Tongue (tissue), 2 donors: ENCODE data around the gene GLOD5. TPM values are rescaled to one million over a fixed set of nuclear protein-coding genes. Genes with fewer than 3 reads are reported as not detected.

Experiments
- DNase-seq: peaks from one replicate; pipeline ENCODE4 v3.0.0-alpha.2; 2015
- total RNA-seq: library from RNA; depleted of rRNA; stranded (reverse); fragments of >200 nt; gene quantifications from one replicate; pipeline ENCODE4 v1.2.3, GENCODE V29; 2014

GLOD5 gene
- total RNA-seq, result not detected

DNA sequence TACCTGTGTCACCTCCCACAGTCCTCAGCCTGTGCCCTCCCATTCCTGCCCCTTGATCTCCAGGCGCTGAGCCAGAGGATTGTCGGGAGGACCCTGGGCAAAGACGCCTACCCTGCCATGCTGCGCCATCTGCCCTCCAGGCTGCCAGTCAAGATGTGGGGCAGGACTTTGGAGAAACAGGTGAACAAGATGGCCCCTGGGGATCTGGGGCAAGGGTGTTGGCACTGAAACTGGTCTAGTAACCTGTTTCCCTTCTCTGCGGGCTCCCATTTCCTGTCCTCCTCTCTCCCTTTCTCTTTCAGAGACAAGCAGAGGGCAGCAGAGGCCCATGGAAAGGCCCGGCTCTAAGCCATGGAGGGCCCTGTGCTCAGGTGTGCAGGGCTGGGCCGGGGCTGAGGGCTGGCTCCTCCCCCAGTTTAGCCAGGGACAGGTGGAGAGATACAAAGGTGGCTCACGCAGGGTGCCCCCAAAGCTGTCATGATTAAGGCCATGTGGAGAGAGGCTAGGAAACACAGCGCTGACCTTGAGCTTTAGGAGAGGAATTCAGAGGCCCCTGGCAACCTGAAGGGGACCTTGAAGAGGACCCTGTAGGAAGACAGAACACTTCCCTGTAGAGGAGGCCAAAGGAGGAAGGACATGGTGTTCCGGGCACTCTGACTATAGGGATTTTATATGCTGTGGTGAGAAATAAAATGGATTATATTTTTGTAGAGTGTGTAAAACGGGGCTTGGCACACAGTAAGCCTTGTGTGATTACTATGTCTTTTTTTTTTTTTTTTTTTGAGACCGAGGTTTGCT lies at the start of gene GLOD5:
Gene GLOD5 (plus strand): TSS at position 74 of the 798 bp plus-strand sequence. CDS start 44 bp downstream, at position 118.
- DNase-seq, result peak; percentile 16

- no peak for DNase-seq
Measured at GRCh38 chrX:48711929-48712505, 49.5 kb upstream of the GLOD5 start.

GRCh38 chrX:48713847-48714246 lies 47.7 kb upstream of the GLOD5 start:
- no peak for DNase-seq

- DNase-seq, result no peak
Measured at GRCh38 chrX:48714573-48714972, 47.0 kb upstream of the GLOD5 start.

DNA sequence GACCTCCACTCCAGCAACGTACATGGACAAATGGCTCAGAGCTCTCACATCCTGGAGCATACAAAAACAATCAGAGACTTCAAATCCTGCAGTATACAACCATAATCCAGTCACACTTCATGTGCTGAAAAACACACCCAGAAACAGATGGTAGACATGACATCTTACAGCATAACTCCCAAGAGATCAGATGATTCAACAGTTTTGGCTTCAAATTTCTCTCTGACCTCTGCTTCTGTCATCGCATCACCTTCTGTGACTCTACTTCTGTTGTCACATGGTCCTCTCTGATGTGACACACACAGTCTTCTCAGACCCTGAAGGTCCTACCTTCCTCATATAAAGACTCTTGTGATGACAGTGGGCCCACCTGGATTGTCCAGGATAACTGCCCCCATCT lies 46.5 kb upstream of the GLOD5 start:
- peak; percentile 16 for DNase-seq

DNA sequence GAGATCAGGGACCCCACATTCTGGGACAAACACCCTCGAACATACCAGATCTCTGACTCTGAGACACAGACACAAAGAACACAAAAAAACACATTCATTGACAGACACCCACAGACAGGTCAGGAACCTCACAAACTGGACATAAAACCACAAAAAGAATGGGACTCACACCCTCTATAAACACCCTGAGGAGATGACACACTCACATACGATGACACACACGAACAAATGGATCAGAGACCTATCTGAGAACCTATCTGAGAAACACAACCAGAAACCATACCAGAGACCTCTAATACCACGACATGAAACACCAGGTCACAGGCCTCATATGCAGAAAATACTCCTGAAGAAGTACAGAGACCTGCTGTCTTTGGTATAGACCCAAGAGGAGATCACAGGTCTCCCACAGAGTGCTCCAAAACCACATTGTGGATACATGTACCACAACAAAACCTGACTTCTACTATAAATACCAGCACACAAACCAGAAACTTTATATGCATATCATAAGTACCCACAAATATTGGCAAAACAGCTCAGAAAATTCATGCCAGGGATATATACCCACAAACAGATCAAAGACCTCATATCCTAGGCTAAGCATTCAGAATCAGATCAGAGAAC lies 45.6 kb upstream of the GLOD5 start:
- no peak for DNase-seq

- no peak for DNase-seq
Measured at GRCh38 chrX:48719958-48720357, 41.6 kb upstream of the GLOD5 start.

GRCh38 chrX:48720577-48721250 lies 40.8 kb upstream of the GLOD5 start:
- DNase-seq, result no peak

DNA sequence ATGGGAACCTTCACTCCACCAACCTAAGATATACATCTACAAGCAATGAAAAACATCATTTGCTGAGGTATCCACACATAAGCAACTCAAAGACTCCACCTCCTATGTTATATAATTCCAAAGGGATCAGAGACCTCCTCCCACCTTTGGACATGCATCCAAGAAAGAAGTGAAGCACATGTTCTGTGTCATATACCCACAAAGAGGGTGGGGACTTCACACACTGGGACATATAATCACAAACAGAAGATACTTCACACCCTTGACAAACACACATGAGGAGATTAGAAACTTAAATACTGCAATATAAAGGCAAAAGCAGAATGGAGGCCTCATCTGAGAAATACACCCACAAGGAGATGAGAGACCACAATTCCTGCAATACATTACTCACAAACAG lies 39.6 kb upstream of the GLOD5 start:
- no peak for DNase-seq

- no peak for DNase-seq
Measured at GRCh38 chrX:48726596-48726995, 35.0 kb upstream of the GLOD5 start.

GRCh38 chrX:48728653-48729052 lies 32.9 kb upstream of the GLOD5 start:
- no peak for DNase-seq

DNA sequence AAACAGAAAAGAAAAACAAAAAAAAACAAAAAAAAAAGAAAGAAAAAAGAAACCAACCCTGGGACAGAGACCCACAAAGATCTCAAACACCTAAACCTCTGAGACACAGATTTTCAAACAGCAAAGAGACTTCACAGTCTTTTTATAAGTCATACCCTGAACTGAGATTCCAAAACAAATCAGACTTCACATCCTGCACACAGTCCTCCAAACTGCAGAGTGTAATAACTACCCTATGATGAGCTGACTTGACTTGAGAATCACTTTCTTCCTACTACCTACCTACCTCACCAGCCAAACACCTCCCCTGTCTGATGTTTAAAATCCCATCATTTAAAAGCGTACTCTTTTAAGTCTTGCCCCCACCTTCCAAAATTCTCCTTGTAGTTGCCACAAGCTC lies 25.2 kb upstream of the GLOD5 start:
- DNase-seq, result no peak

DNA sequence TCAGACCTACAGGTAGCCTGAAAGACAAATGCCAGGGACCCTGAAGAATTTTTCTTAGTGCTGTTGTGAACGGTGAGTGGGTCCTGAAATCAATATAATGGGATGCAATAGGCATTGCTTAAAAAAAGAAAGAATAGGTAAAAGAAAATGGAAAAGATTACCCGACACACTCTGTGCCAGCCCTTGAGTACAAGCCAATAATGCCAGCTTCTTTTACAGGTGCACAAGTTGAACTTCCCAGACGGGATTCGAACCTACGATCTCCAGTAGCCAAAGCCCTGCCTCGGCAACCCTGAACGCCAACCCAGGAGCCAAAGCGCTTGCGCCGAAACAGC lies 24.7 kb upstream of the GLOD5 start:
- DNase-seq, result no peak

DNA sequence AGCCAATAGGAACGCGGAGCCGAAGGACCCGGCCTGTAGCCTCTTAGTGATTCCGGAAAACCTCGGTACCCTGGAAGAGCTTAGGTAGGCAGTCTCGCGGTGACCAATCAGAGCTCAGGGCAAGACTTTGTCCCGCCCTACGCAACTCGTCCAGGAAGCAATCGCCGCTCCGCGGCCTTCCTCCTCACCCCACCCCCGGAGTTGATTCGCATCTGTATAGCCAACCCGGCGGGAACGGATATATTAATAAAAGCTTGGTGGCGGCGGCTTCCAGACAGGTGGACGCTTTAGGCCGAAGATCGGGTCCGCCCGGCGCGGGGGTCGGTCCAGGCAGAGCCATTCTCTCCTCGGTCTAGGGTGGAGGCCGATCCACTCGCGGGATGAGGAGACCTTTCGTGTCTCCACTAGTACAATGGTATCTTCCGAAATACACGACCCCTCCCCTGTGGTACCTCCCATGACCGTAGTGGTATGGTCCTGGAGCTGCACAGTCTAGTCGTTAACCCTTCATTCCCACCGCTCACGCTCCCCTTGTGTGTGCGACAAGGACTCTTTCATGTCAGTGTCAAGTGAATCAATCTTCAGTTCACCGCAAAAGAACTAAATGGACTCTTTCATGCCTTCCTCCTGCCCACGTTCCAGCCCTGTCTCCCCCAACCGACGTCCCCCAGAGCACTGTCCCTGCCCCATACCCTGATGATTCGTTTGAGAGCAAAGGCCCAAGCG lies 24.2 kb upstream of the GLOD5 start:
- DNase-seq, result peak; percentile 98

- DNase-seq, result no peak
Measured at GRCh38 chrX:48737940-48738339, 23.6 kb upstream of the GLOD5 start.

- no peak for DNase-seq
Measured at GRCh38 chrX:48741834-48742233, 19.7 kb upstream of the GLOD5 start.

GRCh38 chrX:48745222-48745621 lies 16.3 kb upstream of the GLOD5 start:
- DNase-seq, result no peak

- DNase-seq, result no peak
Measured at GRCh38 chrX:48747415-48748016, 14.0 kb upstream of the GLOD5 start.

GRCh38 chrX:48749182-48749581 lies 12.4 kb upstream of the GLOD5 start:
- no peak for DNase-seq

DNA sequence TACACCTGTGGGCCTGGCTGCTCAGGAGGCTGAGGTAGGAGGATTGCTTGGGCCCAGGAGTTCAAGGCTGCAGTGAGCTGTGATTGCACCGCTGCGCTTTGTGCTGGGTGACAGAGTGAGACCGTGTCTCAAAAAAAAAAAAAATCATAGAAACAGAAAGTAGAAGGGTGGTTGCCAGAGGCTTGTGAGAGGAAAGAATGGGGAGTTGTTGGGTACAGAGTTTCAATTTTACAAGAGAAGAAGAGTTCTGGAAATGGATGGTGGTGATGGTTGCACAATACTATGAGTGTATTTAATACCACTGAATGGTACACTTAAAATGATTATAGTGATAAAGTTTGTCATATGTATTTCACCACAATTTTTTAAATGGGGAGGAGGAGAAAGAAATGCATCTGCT lies 10.2 kb upstream of the GLOD5 start:
- DNase-seq, result no peak

DNA sequence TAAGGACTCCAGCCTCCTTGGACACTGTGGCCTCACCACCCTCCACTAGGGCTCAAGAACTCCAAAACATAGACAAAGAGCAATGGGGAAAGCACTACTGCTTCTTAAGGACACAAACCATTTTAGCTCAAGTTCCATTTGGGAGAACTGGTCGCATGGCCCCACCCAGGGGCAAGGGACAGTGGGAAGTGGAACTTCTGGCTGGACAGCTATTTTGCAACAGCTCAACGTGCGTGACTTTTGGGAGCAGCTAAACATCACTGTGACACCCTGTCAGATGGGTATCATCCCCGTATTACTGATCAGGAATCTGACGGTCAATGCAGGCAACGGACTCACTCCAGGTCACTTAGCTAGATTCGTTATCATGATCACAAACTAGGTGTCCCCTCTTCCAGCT lies 9.0 kb upstream of the GLOD5 start:
- DNase-seq, result no peak

DNA sequence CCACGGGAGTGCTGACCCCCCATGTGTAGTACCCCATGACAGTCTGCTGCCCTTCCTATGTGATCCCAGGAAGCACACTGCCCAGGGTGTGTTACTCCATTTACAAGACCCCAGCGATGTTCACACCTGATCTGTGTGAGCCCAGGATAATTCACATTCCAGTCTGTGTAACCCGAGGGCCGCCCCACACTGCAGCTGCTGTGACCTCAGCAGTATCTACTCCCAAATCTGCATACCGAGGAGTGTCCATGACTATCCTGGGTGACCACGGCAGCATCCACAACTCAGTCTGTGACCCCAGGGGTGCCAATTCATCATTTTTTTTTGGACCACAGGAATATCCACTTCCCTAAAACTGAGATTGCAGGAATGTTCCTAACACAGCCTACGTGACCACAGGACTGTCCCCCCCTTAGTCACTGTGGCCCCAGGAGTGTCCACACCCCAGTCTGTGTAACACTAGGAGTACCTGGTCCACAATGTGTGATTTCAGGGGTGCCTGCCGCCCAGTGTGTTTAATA lies 7.8 kb upstream of the GLOD5 start:
- DNase-seq, result no peak
